ENCODE results near the gene MGST3.
"Not testable (repeated sequence)": the region's sequence is repeated elsewhere in the genome, so short reads cannot be mapped to it uniquely, and the experiment has no call there.

The MGST3 gene

DNA sequence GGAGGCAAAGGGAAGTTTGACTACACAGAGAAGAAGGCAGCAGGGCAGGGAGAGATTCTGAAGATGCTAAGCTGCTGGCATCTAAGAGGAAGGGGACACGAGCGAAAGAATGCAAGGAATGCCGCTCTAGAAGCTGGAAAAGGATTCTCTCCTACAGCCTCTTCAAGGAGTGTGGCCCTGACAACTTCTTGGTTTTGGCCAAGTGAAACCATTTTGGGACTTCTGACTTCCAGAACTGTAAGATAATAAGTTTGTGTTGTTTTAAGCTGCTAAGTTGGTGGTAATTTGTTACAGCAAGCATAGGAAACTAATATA lies 28.5 kb downstream of the MGST3 start:
- DNase-seq, result no peak

- no peak for DNase-seq
Observed at GRCh38 chr1:165661703-165662102, 30.7 kb downstream of the MGST3 start.

- no peak for DNase-seq
Observed at GRCh38 chr1:165662186-165662585, 31.2 kb downstream of the MGST3 start.

DNA sequence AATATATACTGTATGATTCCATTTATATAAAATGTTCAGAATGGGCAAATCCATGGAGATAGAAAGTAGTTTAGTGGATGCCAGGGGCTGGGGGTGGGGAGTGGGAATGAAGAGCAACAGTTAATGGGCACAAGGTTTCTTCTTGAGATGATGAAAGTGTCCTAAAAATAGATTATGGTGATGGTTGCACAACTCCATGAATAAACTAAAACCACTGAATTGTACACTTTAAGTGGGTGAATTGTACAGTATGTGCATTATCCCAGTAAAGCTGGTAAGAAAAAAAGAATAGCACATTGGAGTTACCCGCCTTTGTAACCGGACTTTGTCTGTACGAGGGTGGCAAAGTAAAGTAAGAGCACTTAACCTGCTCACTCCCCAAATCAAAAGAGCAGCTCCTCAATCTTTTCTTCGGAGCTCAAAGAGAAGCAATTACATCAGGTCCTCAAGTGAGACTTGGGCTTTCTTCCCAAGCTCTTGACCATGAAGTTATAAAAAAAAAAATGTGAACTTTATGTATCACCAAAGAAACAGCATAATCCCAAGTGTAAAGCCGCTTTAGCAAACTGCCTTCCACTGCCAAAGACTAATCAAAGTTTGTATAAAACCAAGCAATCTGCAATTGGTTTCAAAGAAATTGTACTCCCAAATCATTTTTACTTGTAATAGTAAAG lies 35.3 kb downstream of the MGST3 start:
- no peak for DNase-seq

- no peak for DNase-seq
Observed at GRCh38 chr1:165668184-165668583, 37.1 kb downstream of the MGST3 start.

- no peak for DNase-seq
Observed at GRCh38 chr1:165671526-165671925, 40.5 kb downstream of the MGST3 start.

GRCh38 chr1:165674599-165674998 lies 43.6 kb downstream of the MGST3 start:
- DNase-seq, result no peak

- no peak for DNase-seq
Observed at GRCh38 chr1:165675794-165676193, 44.8 kb downstream of the MGST3 start.

- DNase-seq, result no peak
Observed at GRCh38 chr1:165678509-165678908, 47.5 kb downstream of the MGST3 start.

GRCh38 chr1:165679282-165680036 lies 48.4 kb downstream of the MGST3 start:
- no peak for DNase-seq

- DNase-seq, result no peak
Observed at GRCh38 chr1:165680303-165680702, 49.3 kb downstream of the MGST3 start.

- DNase-seq, result not testable (repeated sequence)
Observed at GRCh38 chr1:165680773-165681172, 49.7 kb downstream of the MGST3 start.

DNA sequence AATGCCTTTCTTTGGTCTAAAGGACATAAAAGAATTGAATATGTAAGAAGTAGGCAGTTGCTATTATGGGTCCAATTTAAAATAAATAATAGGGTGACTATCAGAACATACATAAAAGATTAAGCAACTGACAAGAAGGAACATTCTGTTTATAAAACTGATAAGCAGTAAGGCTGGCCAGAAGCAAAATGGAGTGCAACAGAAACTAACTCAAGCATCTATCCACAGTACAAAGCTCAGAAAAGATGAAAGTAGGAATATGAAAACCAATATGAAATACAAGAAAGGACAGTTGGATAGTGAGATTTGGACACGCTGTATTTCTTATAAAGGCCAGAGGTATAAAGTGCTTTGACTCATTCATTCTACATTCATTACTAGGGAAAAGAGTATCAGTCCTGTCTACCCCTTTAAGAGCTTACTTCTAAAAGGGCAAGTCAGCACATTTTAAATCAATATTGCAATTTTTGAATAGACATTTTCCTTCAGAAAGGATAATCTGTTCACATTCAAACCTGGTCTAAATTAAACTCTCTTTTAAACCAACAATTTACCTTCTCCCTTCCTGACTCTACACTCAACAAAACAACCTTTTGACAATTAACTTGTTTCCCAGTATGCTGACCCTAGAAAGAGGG lies 52.9 kb downstream of the MGST3 start:
- no peak for DNase-seq

GRCh38 chr1:165686121-165686970 lies 55.3 kb downstream of the MGST3 start:
- no peak for DNase-seq

DNA sequence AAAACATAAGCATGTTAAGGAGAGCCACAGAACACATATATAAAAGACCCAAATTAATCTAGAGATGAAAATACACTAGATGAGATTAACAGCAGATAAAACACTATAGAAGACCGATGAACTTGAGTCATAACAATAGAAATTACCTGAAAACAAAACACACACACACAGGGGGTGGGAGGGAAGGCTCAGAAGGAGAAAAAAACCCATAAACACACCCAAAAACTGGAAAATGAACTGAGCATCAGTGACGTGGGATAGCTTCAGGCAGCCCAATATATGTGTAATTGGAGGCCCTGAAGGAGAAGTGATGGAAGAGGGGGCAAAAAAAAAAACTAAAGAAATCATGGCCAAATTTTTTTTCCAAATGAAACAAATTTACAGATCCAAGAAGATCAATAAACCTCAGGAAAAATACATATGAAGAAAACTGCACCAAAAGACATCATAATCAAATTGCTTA lies 56.0 kb downstream of the MGST3 start:
- DNase-seq, result no peak

- DNase-seq, result no peak
Observed at GRCh38 chr1:165688046-165688445, 57.0 kb downstream of the MGST3 start.

DNA sequence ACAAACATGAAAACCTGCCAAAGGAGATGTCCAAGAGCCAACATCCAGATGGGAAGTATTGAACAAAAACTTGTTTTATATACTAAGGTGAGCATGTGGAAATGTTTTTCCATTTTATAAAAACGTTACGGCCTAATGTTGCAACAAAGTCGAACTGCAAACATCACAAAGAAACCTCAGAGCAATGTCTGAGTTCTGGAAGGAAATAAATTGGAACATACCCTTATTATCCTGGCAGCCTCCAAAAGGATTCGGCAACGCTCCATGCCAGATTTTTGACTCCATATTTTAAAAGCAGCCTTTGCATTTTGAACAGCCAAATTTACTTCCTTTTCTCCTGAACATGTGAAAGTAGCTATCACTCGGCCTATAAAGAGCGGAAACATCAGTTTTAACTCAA lies 64.0 kb downstream of the MGST3 start:
- peak; percentile 45 for DNase-seq

GRCh38 chr1:165696625-165697100 lies 65.6 kb downstream of the MGST3 start:
- peak; percentile 41 for DNase-seq

- no peak for DNase-seq
Observed at GRCh38 chr1:165697491-165697880, 66.5 kb downstream of the MGST3 start.

GRCh38 chr1:165697881-165698760 lies 67.1 kb downstream of the MGST3 start, which contains the start of gene ALDH9A1:
TSS of gene ALDH9A1 (minus strand) at chr1:165698562. CDS start at chr1:165698558, 4 bp downstream.
- DNase-seq, result peak; percentile 96

DNA sequence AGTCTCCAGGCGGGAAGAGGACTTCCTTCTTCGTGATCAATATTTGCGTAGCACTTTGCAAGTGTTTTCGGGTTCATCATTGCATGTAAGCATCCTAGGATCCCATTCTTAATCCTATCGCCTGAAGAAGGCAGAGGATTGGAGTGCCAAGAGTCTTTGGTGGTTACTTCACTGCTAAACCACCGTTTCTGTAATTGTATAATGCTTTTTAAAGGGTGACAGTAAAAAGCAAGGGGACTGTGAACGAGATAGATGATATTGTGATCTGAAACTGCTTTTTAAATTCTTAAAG lies 67.7 kb downstream of the MGST3 start:
- no peak for DNase-seq

GRCh38 chr1:165699577-165699976 lies 68.5 kb downstream of the MGST3 start:
- no peak for DNase-seq
